ENCODE results near the gene WNT9B.

DNA sequence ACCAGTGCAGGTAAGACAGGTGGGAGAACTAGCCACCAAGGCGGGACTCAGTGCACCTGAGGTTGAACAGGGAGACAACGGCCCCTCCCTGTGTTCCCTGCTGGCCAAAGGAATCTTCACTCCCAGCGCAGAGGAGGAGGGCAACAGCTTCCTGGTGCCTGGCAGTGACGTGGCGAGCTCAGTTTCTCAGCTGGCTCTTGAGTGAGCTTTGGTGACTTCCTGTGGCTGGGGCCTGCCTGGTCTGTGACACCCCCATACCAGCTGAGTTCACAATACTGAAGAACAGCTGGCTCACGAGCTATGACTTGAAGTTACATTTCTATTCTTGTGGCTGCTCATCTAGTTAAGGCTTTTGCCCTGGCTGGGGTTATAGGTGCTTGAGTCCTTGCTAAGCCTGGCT, 26.1 kb downstream of the WNT9B start:
- TF ChIP-seq POLR2AphosphoS5 (IDR thresholded peaks at IDR 0.05), result no peak
- TF ChIP-seq, protein P1, sequence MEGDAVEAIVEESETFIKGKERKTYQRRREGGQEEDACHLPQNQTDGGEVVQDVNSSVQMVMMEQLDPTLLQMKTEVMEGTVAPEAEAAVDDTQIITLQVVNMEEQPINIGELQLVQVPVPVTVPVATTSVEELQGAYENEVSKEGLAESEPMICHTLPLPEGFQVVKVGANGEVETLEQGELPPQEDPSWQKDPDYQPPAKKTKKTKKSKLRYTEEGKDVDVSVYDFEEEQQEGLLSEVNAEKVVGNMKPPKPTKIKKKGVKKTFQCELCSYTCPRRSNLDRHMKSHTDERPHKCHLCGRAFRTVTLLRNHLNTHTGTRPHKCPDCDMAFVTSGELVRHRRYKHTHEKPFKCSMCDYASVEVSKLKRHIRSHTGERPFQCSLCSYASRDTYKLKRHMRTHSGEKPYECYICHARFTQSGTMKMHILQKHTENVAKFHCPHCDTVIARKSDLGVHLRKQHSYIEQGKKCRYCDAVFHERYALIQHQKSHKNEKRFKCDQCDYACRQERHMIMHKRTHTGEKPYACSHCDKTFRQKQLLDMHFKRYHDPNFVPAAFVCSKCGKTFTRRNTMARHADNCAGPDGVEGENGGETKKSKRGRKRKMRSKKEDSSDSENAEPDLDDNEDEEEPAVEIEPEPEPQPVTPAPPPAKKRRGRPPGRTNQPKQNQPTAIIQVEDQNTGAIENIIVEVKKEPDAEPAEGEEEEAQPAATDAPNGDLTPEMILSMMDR (IDR thresholded peaks at IDR 0.05), result no peak
- TF ChIP-seq POLR2A (IDR thresholded peaks at IDR 0.05), result no peak
